ENCODE data around the gene MT2A.

- TF ChIP-seq CTCF (IDR thresholded peaks at IDR 0.05 in 4 of 5, conservative IDR thresholded peaks at IDR 0.05 in 1 of 5) (no peak), POLR2A (IDR thresholded peaks at IDR 0.05) (no peak)
These were observed 2.3 kb downstream of the MT2A start for GRCh38 chr16:56610609-56611111.

Data from gastrocnemius medialis (tissue), 4 donors.